ENCODE data around the gene CD300C. TPM values are rescaled to one million over a fixed set of nuclear protein-coding genes. Genes with fewer than 3 reads are reported as not detected.

Gene CD300C
- total and polyA plus RNA-seq, 4 donors, result 1.2 to 24.0 (median 10.2) TPM

DNA sequence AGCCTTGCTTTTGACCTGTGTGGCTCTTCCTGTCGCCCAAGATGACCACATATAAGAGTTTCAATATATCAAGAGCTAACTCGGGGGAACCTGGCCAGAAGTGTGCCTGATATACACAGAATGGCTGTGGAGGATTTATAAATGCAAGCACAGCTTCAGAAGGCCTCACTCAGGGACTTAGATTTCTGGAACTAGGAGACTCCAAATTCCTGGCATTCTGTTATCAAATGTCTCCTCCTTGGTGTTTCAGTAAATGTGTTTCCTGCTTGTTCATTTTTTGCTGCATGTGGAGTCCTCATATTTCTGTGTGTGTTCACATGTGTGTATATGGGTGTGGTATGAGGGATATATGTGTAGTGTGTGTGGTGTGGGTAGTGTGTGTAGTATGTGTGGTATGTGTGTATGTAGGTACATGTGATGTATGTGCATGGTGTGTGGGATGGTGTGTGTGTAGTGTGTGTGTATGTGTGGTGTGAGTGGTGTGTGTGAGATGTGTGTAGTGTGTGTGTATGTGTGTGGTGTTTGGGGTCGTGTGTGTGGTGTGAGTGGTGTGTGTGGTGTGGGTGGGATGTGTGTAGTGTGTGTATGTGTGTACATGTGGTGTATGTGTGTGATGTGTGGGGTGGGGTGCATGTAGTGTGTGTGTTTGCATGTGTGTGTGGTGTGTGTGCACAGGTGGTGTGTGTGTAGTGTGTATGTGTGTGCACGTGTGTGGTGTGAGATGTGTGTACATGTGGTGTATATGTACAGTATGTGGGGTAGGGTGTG, 22.4 kb upstream of the CD300C start:
- WGBS, 2 donors, result 77 to 91% methylated on average over 4 of the region's 4 CpGs
- no peak for ATAC-seq (ENCODE audit: insufficient read depth, low FRiP score)
- H3K9me3 ChIP-seq (ENCODE audit: control insufficient read depth in 4 of 4, insufficient read depth in 3 of 4, low read length in 3 of 4), result no peaks in the 10 kb centered on the region

DNA sequence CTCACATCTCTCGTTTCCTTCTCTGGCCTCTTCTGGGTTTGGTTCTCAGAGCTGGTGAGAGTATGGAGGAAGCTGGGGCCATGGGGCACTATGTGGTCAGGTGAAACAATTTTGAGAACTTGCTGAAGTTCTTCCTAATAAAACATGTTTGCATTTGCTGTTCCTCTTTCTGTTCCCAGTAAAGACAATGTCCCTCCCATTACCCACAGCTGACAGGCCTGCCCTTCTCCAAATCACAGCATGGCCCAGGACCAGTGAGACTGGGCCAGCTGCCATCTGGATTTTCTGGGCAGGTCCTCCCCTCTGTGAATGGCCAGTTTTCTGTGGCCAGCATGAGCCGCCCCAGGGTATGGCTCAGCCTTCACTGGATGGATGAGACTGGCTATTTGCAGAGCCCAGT, 21.5 kb upstream of the CD300C start, which contains the start of gene CD300H:
Gene CD300H (minus strand): TSS at position 113 of the 400 bp plus-strand sequence.
- Histone ChIP-seq H3K4me3 (no peak within 1 kb of the TSS), H3K9ac (ENCODE audit: insufficient read depth in 1 of 2, low read length in 2 of 2) (no peak within 1 kb of the TSS), H3K36me3 (ENCODE audit: control insufficient read depth in 4 of 4, insufficient read depth in 4 of 4, low read length in 4 of 4) (no peaks in the 10 kb centered on the region), H3K27ac (ENCODE audit: low read depth in 1 of 2, low read length in 1 of 2) (no peak within 1 kb of the TSS), H3K4me1 (ENCODE audit: control insufficient read depth in 5 of 5, insufficient read depth in 5 of 5, low read length in 5 of 5) (peaks cover 0 to 10% (median 0%) of the 10 kb centered on the region in 5 donors), H3K9me3 (ENCODE audit: control insufficient read depth in 4 of 4, insufficient read depth in 3 of 4, low read length in 3 of 4) (peaks cover 0 to 2% (median 0%) of the 10 kb centered on the region in 4 donors), H3K27me3 (ENCODE audit: control insufficient read depth in 3 of 3, insufficient read depth in 3 of 3, low read length in 2 of 3) (peaks cover 0 to 2% (median 0%) of the 10 kb centered on the region in 3 donors)
- TF ChIP-seq, protein P1, sequence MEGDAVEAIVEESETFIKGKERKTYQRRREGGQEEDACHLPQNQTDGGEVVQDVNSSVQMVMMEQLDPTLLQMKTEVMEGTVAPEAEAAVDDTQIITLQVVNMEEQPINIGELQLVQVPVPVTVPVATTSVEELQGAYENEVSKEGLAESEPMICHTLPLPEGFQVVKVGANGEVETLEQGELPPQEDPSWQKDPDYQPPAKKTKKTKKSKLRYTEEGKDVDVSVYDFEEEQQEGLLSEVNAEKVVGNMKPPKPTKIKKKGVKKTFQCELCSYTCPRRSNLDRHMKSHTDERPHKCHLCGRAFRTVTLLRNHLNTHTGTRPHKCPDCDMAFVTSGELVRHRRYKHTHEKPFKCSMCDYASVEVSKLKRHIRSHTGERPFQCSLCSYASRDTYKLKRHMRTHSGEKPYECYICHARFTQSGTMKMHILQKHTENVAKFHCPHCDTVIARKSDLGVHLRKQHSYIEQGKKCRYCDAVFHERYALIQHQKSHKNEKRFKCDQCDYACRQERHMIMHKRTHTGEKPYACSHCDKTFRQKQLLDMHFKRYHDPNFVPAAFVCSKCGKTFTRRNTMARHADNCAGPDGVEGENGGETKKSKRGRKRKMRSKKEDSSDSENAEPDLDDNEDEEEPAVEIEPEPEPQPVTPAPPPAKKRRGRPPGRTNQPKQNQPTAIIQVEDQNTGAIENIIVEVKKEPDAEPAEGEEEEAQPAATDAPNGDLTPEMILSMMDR (IDR thresholded peaks at IDR 0.05; ENCODE audit: control extremely low read depth, extremely low read depth), result no peak
- ATAC-seq (ENCODE audit: insufficient read depth, low FRiP score) (no peak), DNase-seq (no peak)
- 60 to 62% methylated on average over 2 of the region's 2 CpGs for WGBS, 2 donors

More for the DNA sequence above, 22.4 kb upstream of the CD300C start:
- TF ChIP-seq, protein P1 (IDR thresholded peaks at IDR 0.05; ENCODE audit: control extremely low read depth, extremely low read depth), result no peak
- Histone ChIP-seq H3K4me3 (no peak overlapping the region), H3K4me1 (ENCODE audit: control insufficient read depth in 5 of 5, insufficient read depth in 5 of 5, low read length in 5 of 5) (peaks cover 0 to 10% (median 0%) of the 10 kb centered on the region in 5 donors), H3K36me3 (ENCODE audit: control insufficient read depth in 4 of 4, insufficient read depth in 4 of 4, low read length in 4 of 4) (no peaks in the 10 kb centered on the region), H3K27ac (ENCODE audit: low read depth in 1 of 2, low read length in 1 of 2) (no peak overlapping the region), H3K27me3 (ENCODE audit: control insufficient read depth in 3 of 3, insufficient read depth in 3 of 3, low read length in 2 of 3) (peaks cover 0 to 2% (median 0%) of the 10 kb centered on the region in 3 donors), H3K9ac (ENCODE audit: insufficient read depth in 1 of 2, low read length in 2 of 2) (no peak overlapping the region)
- DNase-seq, result no peak

DNA sequence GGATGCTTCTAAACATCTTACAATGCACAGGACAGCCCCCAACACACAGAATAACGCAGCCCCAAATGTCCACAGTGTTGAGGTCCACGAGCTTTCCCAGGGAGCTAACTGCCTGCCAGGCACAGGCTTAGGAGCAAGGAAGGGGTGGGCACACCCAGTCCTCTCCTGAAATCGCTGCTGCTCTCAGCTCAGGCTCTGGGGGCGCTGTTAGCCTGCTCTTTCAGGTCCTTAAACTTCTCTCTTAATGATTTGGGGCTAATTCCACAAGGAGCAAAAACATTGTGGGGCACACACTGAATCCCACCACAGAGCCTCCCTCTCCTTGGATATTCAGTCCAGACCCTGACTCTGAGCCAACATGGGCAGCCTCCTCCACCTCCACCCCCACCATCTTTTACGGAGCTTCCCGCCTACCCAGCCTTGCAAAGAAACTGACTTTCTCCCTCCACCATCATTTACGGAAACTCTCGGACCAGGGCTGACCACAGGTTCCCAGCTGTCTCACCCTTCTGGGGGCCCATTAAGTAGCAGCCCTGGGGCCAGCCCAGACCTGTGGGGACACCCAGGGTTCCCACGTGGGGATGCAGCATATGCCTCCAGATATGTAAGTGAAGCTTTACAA, 20.3 kb upstream of the CD300C start:
- 37 to 46% methylated on average over 9 of the region's 9 CpGs for WGBS, 2 donors
- Histone ChIP-seq H3K9me3 (ENCODE audit: control insufficient read depth in 4 of 4, insufficient read depth in 3 of 4, low read length in 3 of 4) (peaks cover 0 to 2% (median 0%) of the 10 kb centered on the region in 4 donors), H3K36me3 (ENCODE audit: control insufficient read depth in 4 of 4, insufficient read depth in 4 of 4, low read length in 4 of 4) (no peaks in the 10 kb centered on the region), H3K27me3 (ENCODE audit: control insufficient read depth in 3 of 3, insufficient read depth in 3 of 3, low read length in 2 of 3) (peaks cover 0 to 2% (median 0%) of the 10 kb centered on the region in 3 donors), H3K4me3 (no peak overlapping the region), H3K4me1 (ENCODE audit: control insufficient read depth in 5 of 5, insufficient read depth in 5 of 5, low read length in 5 of 5) (peaks cover 0 to 10% (median 0%) of the 10 kb centered on the region in 5 donors), H3K27ac (ENCODE audit: low read depth in 1 of 2, low read length in 1 of 2) (no peak overlapping the region), H3K9ac (ENCODE audit: insufficient read depth in 1 of 2, low read length in 2 of 2) (no peak overlapping the region)
- TF ChIP-seq, protein P1 (IDR thresholded peaks at IDR 0.05; ENCODE audit: control extremely low read depth, extremely low read depth), result peak; percentile 25
- peak in 1 of 3 donors; percentile 21 for DNase-seq
- no peak for ATAC-seq (ENCODE audit: insufficient read depth, low FRiP score)

Data from lung (tissue), 12 donors.